ENCODE data around the gene SLC8B1.

The SLC8B1 gene

GRCh38 chr12:113374823-113375428 lies 40.0 kb upstream of the SLC8B1 start:
- H3K18ac ChIP-seq (ENCODE audit: low read length), result no peak overlapping the region
- no peak overlapping the region for H3K4me2 ChIP-seq (ENCODE audit: low read length)
- H2BK5ac ChIP-seq (ENCODE audit: low read depth, low read length, poor library complexity), result no peak overlapping the region
- no peak overlapping the region for H3K4me3 ChIP-seq (ENCODE audit: low read depth, low read length)
- no peak overlapping the region for H3K27ac ChIP-seq (ENCODE audit: low read depth, low read length)
- H3K9ac ChIP-seq (ENCODE audit: low read length), result no peak overlapping the region
- no peaks in the 10 kb centered on the region for H3K9me3 ChIP-seq (ENCODE audit: insufficient read depth, low read depth, low read length)
- H2AK5ac ChIP-seq (ENCODE audit: low read length), result no peak overlapping the region
- H2AFZ ChIP-seq (ENCODE audit: insufficient read depth, low read length, poor library complexity), result no peak overlapping the region
- H4K12ac ChIP-seq (ENCODE audit: low read depth, low read length), result no peak overlapping the region
- H3K4ac ChIP-seq (ENCODE audit: low read depth, low read length), result no peak overlapping the region
- H4K8ac ChIP-seq (ENCODE audit: low read depth, low read length), result no peak overlapping the region
- H2BK120ac ChIP-seq (ENCODE audit: insufficient read depth, low read length, poor library complexity), result no peak overlapping the region
- H3K36me3 ChIP-seq (ENCODE audit: control insufficient read depth in 1 of 2, insufficient read depth in 2 of 2, low read length in 2 of 2), result peaks cover 7 to 22% of the 10 kb centered on the region in 2 experiments
- H3K4me1 ChIP-seq (ENCODE audit: control insufficient read depth in 1 of 2, insufficient read depth in 2 of 2, low read length in 2 of 2), result no peaks in the 10 kb centered on the region
- H3K27me3 ChIP-seq (ENCODE audit: insufficient read depth, low read length), result no peaks in the 10 kb centered on the region
- no peak for DNase-seq
- no peaks in the 10 kb centered on the region for H3K79me1 ChIP-seq (ENCODE audit: low read length)
- no peaks in the 10 kb centered on the region for H3K79me2 ChIP-seq (ENCODE audit: control insufficient read depth, insufficient read depth, low read length, poor library complexity)
- no peak overlapping the region for H4K91ac ChIP-seq (ENCODE audit: low read depth, low read length)
- no peak overlapping the region for H3K23ac ChIP-seq (ENCODE audit: low read length)
- no peak overlapping the region for H3K14ac ChIP-seq (ENCODE audit: low read length)
- H2BK12ac ChIP-seq (ENCODE audit: low read length), result no peak overlapping the region
- no CpG with 5 or more reads among the region's 4 CpGs for WGBS (ENCODE audit: extremely low coverage, insufficient coverage, insufficient read length)

GRCh38 chr12:113373969-113374368 lies 39.1 kb upstream of the SLC8B1 start:
- Histone ChIP-seq H4K12ac (ENCODE audit: low read depth, low read length) (no peak overlapping the region), H3K18ac (ENCODE audit: low read length) (no peak overlapping the region), H3K4me3 (ENCODE audit: low read depth, low read length) (no peak overlapping the region), H3K9me3 (ENCODE audit: insufficient read depth, low read depth, low read length) (no peaks in the 10 kb centered on the region), H3K4me1 (ENCODE audit: control insufficient read depth in 1 of 2, insufficient read depth in 2 of 2, low read length in 2 of 2) (no peaks in the 10 kb centered on the region), H3K27me3 (ENCODE audit: insufficient read depth, low read length) (no peaks in the 10 kb centered on the region), H3K23ac (ENCODE audit: low read length) (no peak overlapping the region), H3K4ac (ENCODE audit: low read depth, low read length) (no peak overlapping the region), H3K36me3 (ENCODE audit: control insufficient read depth in 1 of 2, insufficient read depth in 2 of 2, low read length in 2 of 2) (peaks cover 7 to 22% of the 10 kb centered on the region in 2 experiments), H2BK5ac (ENCODE audit: low read depth, low read length, poor library complexity) (no peak overlapping the region), H4K91ac (ENCODE audit: low read depth, low read length) (no peak overlapping the region), H3K27ac (ENCODE audit: low read depth, low read length) (no peak overlapping the region), H2AK5ac (ENCODE audit: low read length) (no peak overlapping the region), H3K79me1 (ENCODE audit: low read length) (no peaks in the 10 kb centered on the region), H3K4me2 (ENCODE audit: low read length) (no peak overlapping the region), H3K79me2 (ENCODE audit: control insufficient read depth, insufficient read depth, low read length, poor library complexity) (no peaks in the 10 kb centered on the region), H3K14ac (ENCODE audit: low read length) (no peak overlapping the region), H2BK120ac (ENCODE audit: insufficient read depth, low read length, poor library complexity) (no peak overlapping the region), H4K8ac (ENCODE audit: low read depth, low read length) (no peak overlapping the region), H2AFZ (ENCODE audit: insufficient read depth, low read length, poor library complexity) (no peak overlapping the region), H2BK12ac (ENCODE audit: low read length) (no peak overlapping the region), H3K9ac (ENCODE audit: low read length) (no peak overlapping the region)
- DNase-seq, result no peak
- no CpG with 5 or more reads among the region's 3 CpGs for WGBS (ENCODE audit: extremely low coverage, insufficient coverage, insufficient read length)

- no peak for DNase-seq
- Histone ChIP-seq H2BK12ac (ENCODE audit: low read length) (no peak overlapping the region), H3K23ac (ENCODE audit: low read length) (no peak overlapping the region), H4K8ac (ENCODE audit: low read depth, low read length) (no peak overlapping the region), H3K36me3 (ENCODE audit: control insufficient read depth in 1 of 2, insufficient read depth in 2 of 2, low read length in 2 of 2) (peaks cover 7 to 22% of the 10 kb centered on the region in 2 experiments), H2BK120ac (ENCODE audit: insufficient read depth, low read length, poor library complexity) (no peak overlapping the region), H3K79me2 (ENCODE audit: control insufficient read depth, insufficient read depth, low read length, poor library complexity) (no peaks in the 10 kb centered on the region), H3K18ac (ENCODE audit: low read length) (no peak overlapping the region), H3K4me1 (ENCODE audit: control insufficient read depth in 1 of 2, insufficient read depth in 2 of 2, low read length in 2 of 2) (no peaks in the 10 kb centered on the region), H3K9ac (ENCODE audit: low read length) (no peak overlapping the region), H2AFZ (ENCODE audit: insufficient read depth, low read length, poor library complexity) (no peak overlapping the region), H4K12ac (ENCODE audit: low read depth, low read length) (no peak overlapping the region), H2AK5ac (ENCODE audit: low read length) (no peak overlapping the region), H4K91ac (ENCODE audit: low read depth, low read length) (no peak overlapping the region), H3K27ac (ENCODE audit: low read depth, low read length) (no peak overlapping the region), H3K9me3 (ENCODE audit: insufficient read depth, low read depth, low read length) (no peaks in the 10 kb centered on the region), H3K14ac (ENCODE audit: low read length) (no peak overlapping the region), H3K4ac (ENCODE audit: low read depth, low read length) (no peak overlapping the region), H3K4me2 (ENCODE audit: low read length) (no peak overlapping the region), H3K27me3 (ENCODE audit: insufficient read depth, low read length) (no peaks in the 10 kb centered on the region), H2BK5ac (ENCODE audit: low read depth, low read length, poor library complexity) (no peak overlapping the region), H3K79me1 (ENCODE audit: low read length) (no peaks in the 10 kb centered on the region), H3K4me3 (ENCODE audit: low read depth, low read length) (no peak overlapping the region)
- 99% methylated on average over 3 of the region's 3 CpGs for WGBS (ENCODE audit: extremely low coverage, insufficient coverage, insufficient read length)
These were observed 38.5 kb upstream of the SLC8B1 start for GRCh38 chr12:113373440-113373839.

- Histone ChIP-seq H2AFZ (ENCODE audit: insufficient read depth, low read length, poor library complexity) (no peak overlapping the region), H3K9ac (ENCODE audit: low read length) (no peak overlapping the region), H3K4me1 (ENCODE audit: control insufficient read depth in 1 of 2, insufficient read depth in 2 of 2, low read length in 2 of 2) (no peaks in the 10 kb centered on the region), H4K12ac (ENCODE audit: low read depth, low read length) (no peak overlapping the region), H3K4ac (ENCODE audit: low read depth, low read length) (no peak overlapping the region), H4K91ac (ENCODE audit: low read depth, low read length) (no peak overlapping the region), H3K4me3 (ENCODE audit: low read depth, low read length) (no peak overlapping the region), H4K8ac (ENCODE audit: low read depth, low read length) (no peak overlapping the region), H3K27me3 (ENCODE audit: insufficient read depth, low read length) (no peaks in the 10 kb centered on the region), H2BK12ac (ENCODE audit: low read length) (no peak overlapping the region), H3K79me2 (ENCODE audit: control insufficient read depth, insufficient read depth, low read length, poor library complexity) (no peaks in the 10 kb centered on the region), H2BK5ac (ENCODE audit: low read depth, low read length, poor library complexity) (no peak overlapping the region), H2AK5ac (ENCODE audit: low read length) (no peak overlapping the region), H3K23ac (ENCODE audit: low read length) (no peak overlapping the region), H3K36me3 (ENCODE audit: control insufficient read depth in 1 of 2, insufficient read depth in 2 of 2, low read length in 2 of 2) (peaks cover 7 to 22% of the 10 kb centered on the region in 2 experiments), H3K27ac (ENCODE audit: low read depth, low read length) (no peak overlapping the region), H3K18ac (ENCODE audit: low read length) (no peak overlapping the region), H3K14ac (ENCODE audit: low read length) (no peak overlapping the region), H2BK120ac (ENCODE audit: insufficient read depth, low read length, poor library complexity) (no peak overlapping the region), H3K4me2 (ENCODE audit: low read length) (no peak overlapping the region), H3K9me3 (ENCODE audit: insufficient read depth, low read depth, low read length) (no peaks in the 10 kb centered on the region), H3K79me1 (ENCODE audit: low read length) (no peaks in the 10 kb centered on the region)
- DNase-seq, result no peak
- WGBS (ENCODE audit: extremely low coverage, insufficient coverage, insufficient read length), result no CpG with 5 or more reads among the region's 9 CpGs
These were observed 37.5 kb upstream of the SLC8B1 start for GRCh38 chr12:113372371-113372770.

Data from trophoblast cell (in vitro differentiated cells and primary cell).